ENCODE results near the gene SMC5.

SMC5 gene

DNA sequence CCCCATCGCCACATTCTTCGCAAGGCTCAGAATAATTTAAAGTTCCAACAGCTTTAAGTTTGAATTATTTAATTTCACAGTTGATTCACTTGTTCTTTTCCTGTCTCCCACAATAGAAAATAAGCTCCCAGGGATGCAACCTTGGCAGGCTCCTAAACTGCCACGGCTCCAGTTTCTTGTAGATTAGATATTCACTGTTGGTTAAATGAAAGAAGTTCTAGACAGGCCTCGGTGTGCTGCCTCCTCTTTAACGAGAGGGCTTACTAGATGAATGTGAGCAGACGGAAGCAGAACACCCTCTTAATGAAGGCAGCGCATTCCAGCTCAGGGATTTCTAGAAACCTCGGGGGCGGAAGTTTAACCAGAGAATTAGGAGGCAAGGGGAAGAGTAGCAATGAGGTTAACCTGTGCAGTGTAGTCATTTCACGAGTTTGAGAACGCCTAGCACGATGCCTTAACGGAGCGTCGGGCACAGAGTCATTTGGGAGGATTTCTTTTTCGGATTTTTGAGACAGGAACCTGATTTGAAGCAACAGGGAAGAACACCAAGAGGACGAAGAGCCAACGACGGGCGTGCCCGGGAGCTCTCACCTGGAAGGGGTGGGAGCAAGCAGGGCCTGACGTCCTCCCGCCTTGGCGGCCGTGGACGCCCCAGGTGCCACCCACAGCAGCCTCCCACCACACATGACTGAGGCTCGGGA, 637 bp upstream of the SMC5 start:
- DNase-seq (ENCODE audit: insufficient read length, low spot score) (peak; percentile 64), FAIRE-seq (no peak)
- TF ChIP-seq POLR2A (IDR thresholded peaks at IDR 0.05; ENCODE audit: low read depth, low read length) = no peak

DNA sequence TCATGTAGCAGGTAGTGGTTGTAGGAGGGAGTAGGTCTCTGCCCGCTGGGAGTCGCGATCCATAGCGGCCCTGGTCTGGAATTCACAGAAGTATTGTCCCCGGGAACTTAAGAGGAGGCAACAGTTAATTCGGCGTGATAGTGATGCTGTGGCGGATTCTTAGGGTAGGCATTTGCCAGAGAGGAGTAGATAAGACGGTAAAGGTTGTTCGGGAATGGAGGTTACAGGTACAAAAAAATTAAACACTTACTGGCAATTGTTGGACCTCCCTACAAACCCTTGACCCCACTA, 679 bp downstream of the SMC5 start:
- FAIRE-seq (no peak), DNase-seq (ENCODE audit: insufficient read length, low spot score) (no peak)
- TF ChIP-seq POLR2A (IDR thresholded peaks at IDR 0.05; ENCODE audit: low read depth, low read length) = no peak

DNA sequence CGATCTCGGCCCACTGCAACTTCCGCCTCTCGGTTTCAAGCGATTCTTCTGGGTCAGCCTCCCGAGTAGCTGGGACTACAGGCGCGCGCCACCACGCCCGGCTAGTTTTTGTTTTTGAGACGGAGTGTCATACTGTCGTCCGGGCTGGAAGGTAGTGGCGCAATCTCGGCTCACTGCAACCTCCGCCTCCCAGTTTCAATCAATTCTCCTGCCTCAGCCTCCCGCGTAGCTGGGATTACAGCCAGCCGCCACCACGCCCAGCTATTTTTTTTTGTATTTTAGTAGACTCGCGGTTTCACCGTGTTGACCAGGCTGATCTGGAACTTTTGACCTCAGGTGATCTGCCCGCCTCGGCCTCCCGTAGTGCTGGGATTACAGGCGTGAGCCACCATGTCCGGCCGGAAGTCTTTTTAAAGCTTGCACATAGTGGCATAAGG, 1.2 kb downstream of the SMC5 start:
- no peak for DNase-seq (ENCODE audit: insufficient read length, low spot score)
- FAIRE-seq = no peak
- TF ChIP-seq POLR2A (IDR thresholded peaks at IDR 0.05; ENCODE audit: low read depth, low read length) = no peak

DNA sequence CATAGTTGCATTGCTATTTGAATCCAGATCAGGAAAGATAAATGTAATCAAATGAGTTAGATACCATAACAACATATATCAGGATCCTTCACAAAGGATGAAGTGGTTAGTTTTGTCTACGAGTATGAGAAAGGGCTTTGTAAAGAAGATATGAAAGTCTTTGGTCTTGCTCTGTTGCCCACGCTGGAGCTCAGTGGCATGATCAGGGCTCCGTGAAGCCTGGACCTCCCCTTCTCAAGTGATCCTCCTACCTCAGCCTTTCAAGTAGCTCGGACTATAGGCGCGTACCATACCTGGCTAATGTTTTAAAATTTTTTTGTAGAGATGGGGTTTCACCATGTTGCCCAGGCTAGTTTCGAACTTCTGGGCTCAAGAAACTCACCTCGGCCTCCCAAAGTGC, 1.8 kb downstream of the SMC5 start:
- FAIRE-seq (no peak), DNase-seq (ENCODE audit: insufficient read length, low spot score) (no peak)
- TF ChIP-seq POLR2A (IDR thresholded peaks at IDR 0.05; ENCODE audit: low read depth, low read length) = no peak

DNA sequence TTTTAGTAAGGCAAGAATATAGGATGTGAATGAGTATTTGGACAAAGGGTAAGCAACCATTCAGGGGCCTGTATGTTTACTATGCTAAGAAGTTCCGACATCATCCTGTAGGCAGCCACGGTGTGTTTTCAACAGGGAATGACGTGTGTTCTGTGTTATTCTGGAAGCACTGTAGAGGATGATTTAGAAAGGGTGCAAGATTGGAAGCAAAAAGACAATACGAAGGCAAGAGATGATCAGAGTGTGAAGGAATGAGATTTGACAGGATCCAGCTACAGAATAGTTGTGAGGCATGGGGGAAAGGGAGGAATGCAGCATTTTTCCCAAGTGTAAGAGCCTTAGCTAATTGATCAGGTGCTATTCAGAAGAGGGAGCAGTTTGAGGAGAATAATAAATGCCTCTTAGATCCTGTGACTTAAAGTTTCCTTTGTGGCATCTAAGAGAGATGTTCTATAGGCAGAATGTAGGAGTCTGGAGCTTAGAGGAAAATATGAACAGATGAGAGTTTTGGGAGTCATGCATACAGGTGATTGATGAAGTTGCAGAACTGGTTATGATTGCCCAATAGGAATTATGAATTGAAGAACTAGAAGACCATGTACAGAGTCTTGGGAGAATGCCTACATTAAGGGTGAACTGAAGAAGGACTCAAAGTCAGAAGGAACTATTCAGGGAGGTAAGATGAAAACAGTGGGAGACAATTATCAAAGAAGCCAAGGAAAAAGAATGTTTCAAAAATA, 2.5 kb downstream of the SMC5 start:
- TF ChIP-seq POLR2A (IDR thresholded peaks at IDR 0.05; ENCODE audit: low read depth, low read length) = no peak
- FAIRE-seq (no peak), DNase-seq (ENCODE audit: insufficient read length, low spot score) (no peak)

DNA sequence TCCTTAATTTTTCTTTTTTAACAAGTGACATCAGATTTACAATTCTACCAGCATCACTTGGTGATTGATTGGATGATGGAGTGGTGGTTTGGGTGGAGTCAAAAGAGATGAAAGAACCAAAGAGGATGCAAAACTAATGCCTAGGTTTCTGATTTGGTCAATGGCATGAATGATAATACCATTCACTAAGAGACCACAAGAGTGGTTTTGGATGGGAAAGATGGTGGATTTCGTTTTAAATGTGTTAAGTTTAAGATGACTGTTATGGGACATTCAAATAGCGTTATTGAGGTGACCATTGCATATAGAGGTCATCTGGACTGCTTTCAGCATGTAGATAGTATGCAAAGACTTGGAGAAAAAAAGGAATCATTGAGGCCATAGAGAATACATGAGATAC, 3.6 kb downstream of the SMC5 start:
- peak; percentile 15 for FAIRE-seq
- no peak for TF ChIP-seq POLR2A (IDR thresholded peaks at IDR 0.05; ENCODE audit: low read depth, low read length)
- no peak for DNase-seq (ENCODE audit: insufficient read length, low spot score)

DNA sequence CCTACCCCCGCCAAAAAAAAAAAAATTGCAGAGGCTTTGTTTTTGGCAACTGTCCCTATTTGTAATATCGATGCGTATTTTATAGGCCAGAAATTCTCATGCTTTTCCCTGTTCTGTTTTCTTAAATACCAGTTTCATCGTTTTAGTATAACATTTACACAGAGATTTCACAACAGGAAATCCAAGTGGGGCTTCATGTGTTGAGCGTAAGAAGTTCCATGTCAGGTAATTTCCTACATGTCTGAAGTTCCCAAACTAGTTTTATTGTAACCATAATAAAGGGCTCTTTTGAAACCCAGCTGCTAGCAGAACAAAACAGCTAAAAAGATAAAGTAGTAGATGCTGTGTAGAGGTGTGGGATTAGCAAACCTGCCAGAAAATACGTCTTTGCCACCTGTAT, 4.2 kb downstream of the SMC5 start:
- DNase-seq (ENCODE audit: insufficient read length, low spot score) = no peak
- FAIRE-seq = no peak

DNA sequence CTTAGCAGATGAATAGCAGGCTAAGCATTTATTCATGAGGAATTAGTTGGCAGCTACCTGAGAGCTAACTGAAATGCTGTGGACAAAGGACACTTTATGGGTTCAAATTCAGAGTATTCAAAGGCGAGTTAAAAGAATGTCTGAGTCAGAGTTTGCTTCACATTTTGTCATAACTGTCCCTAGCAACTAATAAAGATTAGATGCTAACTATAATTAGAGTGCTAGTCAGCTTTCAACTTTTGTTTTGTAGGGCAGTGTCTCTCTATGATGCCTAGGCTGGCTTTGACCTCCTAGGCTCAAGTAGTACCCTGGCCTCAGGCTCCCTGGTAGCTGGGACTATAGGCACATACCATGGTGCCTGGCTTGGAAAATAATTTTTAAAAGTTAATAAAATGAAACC, 4.6 kb downstream of the SMC5 start:
- TF ChIP-seq POLR2A (IDR thresholded peaks at IDR 0.05; ENCODE audit: low read depth, low read length) = no peak
- FAIRE-seq (no peak), DNase-seq (ENCODE audit: insufficient read length, low spot score) (no peak)

More for the DNA sequence above, 4.2 kb downstream of the SMC5 start:
- no peak for TF ChIP-seq POLR2A (IDR thresholded peaks at IDR 0.05; ENCODE audit: low read depth, low read length)

DNA sequence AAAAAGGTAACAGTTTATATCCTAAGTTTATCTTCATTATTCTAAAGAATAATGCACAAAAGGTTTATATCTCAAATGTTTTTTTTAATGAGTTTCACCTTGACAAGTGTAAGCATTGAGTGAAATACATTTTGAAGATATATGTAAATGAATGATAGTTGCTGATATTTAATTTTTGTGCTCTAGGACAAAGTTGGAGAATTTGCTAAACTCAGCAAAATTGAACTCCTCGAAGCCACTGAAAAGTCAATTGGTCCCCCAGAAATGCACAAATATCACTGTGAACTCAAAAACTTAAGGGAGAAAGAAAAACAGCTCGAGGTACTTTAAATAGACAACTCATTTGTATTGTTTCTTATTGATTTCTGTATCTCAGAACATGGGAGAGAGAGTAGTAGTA, 19.5 kb downstream of the SMC5 start:
- no peak for DNase-seq (ENCODE audit: insufficient read length, low spot score)
- no peak for FAIRE-seq
- no peak for TF ChIP-seq POLR2A (IDR thresholded peaks at IDR 0.05; ENCODE audit: low read depth, low read length)

DNA sequence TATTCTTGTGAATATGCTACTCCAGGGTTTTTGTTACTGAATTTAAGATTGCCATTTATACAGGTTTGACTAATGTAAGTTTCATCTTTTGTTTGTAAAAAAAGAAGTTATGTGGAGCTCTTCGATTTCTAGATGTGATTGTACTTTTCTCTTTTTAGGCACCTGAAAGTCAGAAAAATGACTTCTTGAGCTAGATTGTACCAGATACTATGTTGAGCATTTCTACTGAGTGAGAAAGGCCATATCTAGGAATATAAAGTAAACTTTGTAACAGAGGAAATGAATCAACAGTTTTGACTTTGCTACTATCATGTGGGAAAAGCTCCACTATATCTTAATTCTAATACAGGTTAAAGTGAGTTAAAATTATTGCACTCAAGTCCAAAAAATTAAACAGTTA, 25.1 kb downstream of the SMC5 start:
- no peak for DNase-seq (ENCODE audit: insufficient read length, low spot score)
- TF ChIP-seq POLR2A (IDR thresholded peaks at IDR 0.05; ENCODE audit: low read depth, low read length) = no peak
- no peak for FAIRE-seq

DNA sequence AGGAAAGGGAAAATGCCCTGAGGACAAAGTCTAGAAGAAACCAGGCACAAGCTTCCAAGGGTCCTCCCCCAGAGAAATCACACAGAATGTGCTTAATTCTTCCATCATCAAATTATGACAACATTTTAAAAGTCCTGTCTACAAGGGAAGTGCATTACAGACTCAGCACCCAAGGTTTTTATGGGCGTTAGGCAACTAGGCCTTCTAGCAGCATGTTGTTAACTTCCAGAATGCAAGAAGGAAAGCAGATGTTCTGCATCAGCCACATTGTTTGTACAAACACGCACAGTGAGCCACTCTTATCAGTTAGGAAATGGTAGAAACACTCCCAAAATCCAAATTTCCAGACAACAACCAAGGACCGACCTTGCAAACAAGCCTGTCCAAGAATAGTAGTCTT, 26.5 kb downstream of the SMC5 start:
- FAIRE-seq = peak; percentile 94
- DNase-seq (ENCODE audit: insufficient read length, low spot score) = no peak
- TF ChIP-seq POLR2A (IDR thresholded peaks at IDR 0.05; ENCODE audit: low read depth, low read length) = no peak

DNA sequence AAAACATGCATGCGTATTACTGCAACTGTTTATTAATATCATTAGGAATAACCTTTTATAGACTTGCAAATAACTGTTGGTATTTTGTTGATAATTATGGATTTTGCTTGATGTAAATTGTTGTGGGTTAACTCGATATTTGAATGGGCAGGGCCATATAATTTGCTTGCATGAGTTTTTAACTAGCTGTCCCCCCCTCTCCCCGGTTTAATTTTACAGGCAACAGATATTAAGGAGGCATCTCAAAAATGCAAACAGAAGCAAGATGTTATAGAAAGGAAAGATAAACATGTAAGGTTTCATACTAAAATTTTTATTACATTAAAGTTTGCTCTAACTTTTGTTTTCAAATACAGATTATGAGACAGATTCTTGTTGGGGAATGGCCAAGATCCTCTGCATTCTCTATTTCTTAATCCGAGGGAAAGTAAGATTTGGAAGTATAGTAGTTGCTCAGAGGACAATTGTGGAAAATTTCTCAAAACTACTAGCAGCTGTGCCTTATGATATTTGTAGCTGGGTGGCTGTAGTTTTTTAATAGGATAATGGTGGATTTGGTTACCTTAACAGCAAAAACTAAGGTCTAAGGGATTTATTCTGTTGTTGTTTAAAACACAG, 27.3 kb downstream of the SMC5 start:
- TF ChIP-seq POLR2A (IDR thresholded peaks at IDR 0.05; ENCODE audit: low read depth, low read length) = no peak
- FAIRE-seq (peak; percentile 30), DNase-seq (ENCODE audit: insufficient read length, low spot score) (no peak)

DNA sequence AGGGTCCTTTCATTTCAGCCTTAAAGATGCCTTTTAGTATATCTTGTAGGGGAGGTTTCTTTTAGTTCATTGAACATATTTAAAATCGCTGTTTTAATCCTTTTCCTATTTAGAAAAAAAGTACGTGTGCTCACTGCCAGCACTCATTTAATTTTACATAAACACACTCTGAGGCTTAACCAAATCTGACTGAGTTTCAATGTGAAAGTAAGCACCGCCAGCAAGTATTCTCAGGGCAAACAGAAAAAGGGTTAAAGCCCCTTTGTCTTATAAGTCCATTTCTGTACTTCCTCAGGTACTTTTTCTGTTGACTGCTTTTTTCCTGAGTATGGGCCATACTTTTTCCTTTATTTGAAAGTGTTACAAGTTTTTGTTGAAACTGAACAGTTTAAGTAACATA, 31.8 kb downstream of the SMC5 start:
- no peak for DNase-seq (ENCODE audit: insufficient read length, low spot score)
- TF ChIP-seq POLR2A (IDR thresholded peaks at IDR 0.05; ENCODE audit: low read depth, low read length) = no peak

DNA sequence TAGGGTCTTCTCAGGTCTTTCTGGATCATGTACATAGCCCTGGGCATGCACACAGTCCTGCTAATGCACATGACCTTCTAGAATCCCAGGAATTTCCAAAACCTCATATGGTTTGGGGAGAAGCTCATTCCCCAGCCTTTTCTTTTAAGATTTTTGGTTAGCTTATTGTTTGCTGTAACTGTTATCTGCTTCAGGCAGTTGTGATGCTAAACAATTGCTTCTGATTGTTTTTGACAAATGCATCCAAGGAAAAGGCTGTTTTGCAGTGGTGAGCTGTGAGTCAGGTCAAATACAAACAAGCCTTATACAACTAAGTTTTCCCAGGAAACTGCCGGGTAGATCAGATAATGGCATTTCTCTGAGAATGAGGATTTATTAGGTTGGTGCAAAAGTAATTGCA, 32.7 kb downstream of the SMC5 start:
- TF ChIP-seq POLR2A (IDR thresholded peaks at IDR 0.05; ENCODE audit: low read depth, low read length) = no peak
- DNase-seq (ENCODE audit: insufficient read length, low spot score) (no peak), FAIRE-seq (peak; percentile 91)

More for the DNA sequence above, 31.8 kb downstream of the SMC5 start:
- no peak for FAIRE-seq

DNA sequence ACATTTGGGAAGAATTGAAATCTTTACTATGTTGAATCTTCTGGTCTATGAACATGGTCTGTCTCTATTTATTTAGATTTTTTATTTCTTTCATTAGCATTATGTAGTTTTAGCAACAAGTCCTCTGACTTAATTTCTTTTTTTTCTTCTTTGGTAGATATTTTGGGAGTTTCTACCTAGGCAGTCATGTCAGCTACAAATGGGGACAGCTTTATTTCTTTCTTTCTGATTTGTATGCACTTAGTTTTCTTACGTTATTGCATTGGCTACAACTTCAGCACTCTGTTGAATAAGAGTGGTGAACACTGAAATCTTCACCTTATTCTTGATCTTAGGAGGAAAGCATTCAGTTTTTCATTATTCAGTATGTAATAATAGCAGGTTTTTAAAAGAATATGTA, 33.5 kb downstream of the SMC5 start:
- no peak for TF ChIP-seq POLR2A (IDR thresholded peaks at IDR 0.05; ENCODE audit: low read depth, low read length)
- FAIRE-seq = peak; percentile 76
- DNase-seq (ENCODE audit: insufficient read length, low spot score) = no peak

Measured in H54 (cell line).